ENCODE data around the gene GRIN1.

DNA sequence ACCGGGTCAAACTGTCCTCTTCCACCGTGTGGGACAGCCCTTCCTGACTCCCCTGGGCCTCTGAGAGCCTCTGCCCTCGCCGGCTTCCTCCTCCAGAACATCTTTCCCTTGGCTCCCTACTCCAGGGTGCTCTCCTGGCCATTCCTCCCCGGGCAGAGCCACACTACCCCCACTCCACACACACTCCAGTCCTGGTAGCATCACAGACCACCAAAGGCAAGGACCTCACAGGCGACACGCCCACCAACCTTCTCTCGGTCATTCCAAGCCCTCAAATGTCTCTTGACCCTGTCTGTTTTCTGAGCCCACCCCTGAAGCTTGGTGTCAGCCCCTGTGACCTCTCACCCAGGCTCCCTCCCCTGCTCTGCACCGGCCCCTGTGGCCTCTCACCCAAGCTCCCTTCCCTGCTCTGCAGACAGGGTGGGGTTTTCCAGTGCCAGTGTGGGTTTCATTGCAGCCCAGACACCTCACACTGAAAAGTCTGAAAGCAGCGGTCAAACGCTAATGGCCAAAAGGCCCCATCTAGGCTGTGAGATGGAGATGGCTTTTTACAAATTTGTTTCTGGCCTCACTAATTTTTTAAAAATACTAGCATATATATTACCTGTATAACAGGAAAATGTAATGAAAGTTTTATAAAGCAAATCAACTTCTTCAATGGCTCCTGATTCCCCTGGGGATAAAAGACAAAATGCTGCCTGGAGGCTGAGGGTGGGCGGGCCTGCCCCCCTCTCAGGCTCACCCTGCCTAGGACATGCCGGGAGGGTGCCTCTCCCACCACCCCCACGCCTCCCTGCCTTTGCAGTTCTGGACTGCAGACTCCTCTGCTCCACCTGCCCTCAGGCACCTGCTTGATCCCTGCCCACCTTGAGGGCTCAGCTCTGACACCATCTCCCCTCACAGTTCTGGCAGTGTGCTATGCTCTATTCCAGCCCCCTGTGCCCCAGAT is 20.4 kb downstream of the GRIN1 start:
- TF ChIP-seq TARDBP (IDR thresholded peaks at IDR 0.05) (no peak), CTBP1 (IDR thresholded peaks at IDR 0.05; ENCODE audit: borderline replicate concordance) (no peak), BHLHE40 (IDR thresholded peaks at IDR 0.05; ENCODE audit: borderline replicate concordance) (no peak), HDGF (IDR thresholded peaks at IDR 0.05; ENCODE audit: borderline replicate concordance) (no peak), LEF1 (IDR thresholded peaks at IDR 0.05; ENCODE audit: borderline replicate concordance) (no peak), NFRKB (IDR thresholded peaks at IDR 0.05) (no peak), FOXK2 (IDR thresholded peaks at IDR 0.05) (no peak), SUZ12 (IDR thresholded peaks at IDR 0.05) (no peak)
